WTC11 (cell line): Measurements from ENCODE around the gene ADARB2.

ENCODE experiments used
- CREM ChIP-seq: sonication (generic); formaldehyde crosslinking; IDR thresholded peaks from 2 replicates; pipeline ENCODE4 v1.8.1; 2022; ENCODE audit warnings: mild to moderate bottlenecking, missing genetic modification reagents, moderate library complexity
- SP1 ChIP-seq: sonication (generic); formaldehyde crosslinking; conservative IDR thresholded peaks from 2 replicates; pipeline ENCODE4 v1.8.1; 2022; ENCODE audit warnings: missing genetic modification reagents
- TEAD4 ChIP-seq: sonication (generic); formaldehyde crosslinking; IDR thresholded peaks from 2 replicates; pipeline ENCODE4 v1.8.0; 2022; ENCODE audit warnings: mild to moderate bottlenecking, missing genetic modification reagents
- TF ChIP-seq, protein P1 (sequence below): sonication (generic); formaldehyde crosslinking; IDR thresholded peaks from 2 replicates; pipeline ENCODE4 v1.8.1; 2022; ENCODE audit warnings: low read depth, mild to moderate bottlenecking, moderate library complexity, missing genetic modification reagents, borderline replicate concordance
- TF ChIP-seq, protein P2 (sequence below): sonication (generic); formaldehyde crosslinking; IDR thresholded peaks from 2 replicates; pipeline ENCODE4 v1.8.1; 2023; ENCODE audit warnings: mild to moderate bottlenecking, missing genetic modification reagents, moderate library complexity
- TF ChIP-seq, protein P3 (sequence below): fragments of 200-600 bp; IDR thresholded peaks from 2 replicates; pipeline ENCODE4 v1.8.0; 2022; ENCODE audit warnings: antibody characterized with exemption

DNA sequence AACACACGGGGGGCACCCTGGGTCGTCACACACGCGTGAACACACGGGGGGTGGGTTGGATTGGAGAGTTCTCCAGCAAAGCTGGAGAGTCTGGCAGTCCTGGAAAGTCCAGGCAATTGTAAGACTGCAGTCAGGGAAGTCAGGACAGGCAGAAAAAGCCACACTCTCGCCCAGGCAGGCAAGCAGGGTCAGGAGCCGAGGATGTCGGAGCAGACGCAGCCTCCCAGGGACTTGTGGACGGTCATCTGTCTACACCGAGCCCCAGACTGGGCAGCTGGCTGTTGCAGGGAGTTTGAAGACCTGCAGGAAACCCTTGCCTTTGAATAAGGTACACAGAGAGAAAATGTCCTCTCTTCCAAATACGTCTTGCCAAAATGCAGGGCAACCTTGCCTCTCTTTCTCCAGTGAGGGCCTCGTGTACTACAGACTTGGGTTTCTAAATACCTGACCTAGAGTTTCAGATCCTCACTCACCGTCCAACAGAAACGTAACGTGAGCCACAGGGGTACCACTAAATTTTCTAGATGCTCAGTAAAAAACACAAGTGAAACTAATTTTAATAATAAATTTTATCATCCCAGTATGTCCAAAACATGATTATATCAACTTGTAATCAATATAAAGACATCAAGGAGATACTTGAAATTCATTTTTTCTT, 176.7 kb downstream of the ADARB2 start:
- TF ChIP-seq CREM (CRISPR knock-in tag) (no peak), SP1 (CRISPR knock-in tag) (no peak), TEAD4 (CRISPR knock-in tag) (no peak)
- TF ChIP-seq, protein P1, sequence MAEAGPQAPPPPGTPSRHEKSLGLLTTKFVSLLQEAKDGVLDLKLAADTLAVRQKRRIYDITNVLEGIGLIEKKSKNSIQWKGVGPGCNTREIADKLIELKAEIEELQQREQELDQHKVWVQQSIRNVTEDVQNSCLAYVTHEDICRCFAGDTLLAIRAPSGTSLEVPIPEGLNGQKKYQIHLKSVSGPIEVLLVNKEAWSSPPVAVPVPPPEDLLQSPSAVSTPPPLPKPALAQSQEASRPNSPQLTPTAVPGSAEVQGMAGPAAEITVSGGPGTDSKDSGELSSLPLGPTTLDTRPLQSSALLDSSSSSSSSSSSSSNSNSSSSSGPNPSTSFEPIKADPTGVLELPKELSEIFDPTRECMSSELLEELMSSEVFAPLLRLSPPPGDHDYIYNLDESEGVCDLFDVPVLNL (CRISPR knock-in tag), result no peak
- TF ChIP-seq, protein P2, sequence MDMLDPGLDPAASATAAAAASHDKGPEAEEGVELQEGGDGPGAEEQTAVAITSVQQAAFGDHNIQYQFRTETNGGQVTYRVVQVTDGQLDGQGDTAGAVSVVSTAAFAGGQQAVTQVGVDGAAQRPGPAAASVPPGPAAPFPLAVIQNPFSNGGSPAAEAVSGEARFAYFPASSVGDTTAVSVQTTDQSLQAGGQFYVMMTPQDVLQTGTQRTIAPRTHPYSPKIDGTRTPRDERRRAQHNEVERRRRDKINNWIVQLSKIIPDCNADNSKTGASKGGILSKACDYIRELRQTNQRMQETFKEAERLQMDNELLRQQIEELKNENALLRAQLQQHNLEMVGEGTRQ (CRISPR knock-in tag), result no peak
- TF ChIP-seq, protein P3, sequence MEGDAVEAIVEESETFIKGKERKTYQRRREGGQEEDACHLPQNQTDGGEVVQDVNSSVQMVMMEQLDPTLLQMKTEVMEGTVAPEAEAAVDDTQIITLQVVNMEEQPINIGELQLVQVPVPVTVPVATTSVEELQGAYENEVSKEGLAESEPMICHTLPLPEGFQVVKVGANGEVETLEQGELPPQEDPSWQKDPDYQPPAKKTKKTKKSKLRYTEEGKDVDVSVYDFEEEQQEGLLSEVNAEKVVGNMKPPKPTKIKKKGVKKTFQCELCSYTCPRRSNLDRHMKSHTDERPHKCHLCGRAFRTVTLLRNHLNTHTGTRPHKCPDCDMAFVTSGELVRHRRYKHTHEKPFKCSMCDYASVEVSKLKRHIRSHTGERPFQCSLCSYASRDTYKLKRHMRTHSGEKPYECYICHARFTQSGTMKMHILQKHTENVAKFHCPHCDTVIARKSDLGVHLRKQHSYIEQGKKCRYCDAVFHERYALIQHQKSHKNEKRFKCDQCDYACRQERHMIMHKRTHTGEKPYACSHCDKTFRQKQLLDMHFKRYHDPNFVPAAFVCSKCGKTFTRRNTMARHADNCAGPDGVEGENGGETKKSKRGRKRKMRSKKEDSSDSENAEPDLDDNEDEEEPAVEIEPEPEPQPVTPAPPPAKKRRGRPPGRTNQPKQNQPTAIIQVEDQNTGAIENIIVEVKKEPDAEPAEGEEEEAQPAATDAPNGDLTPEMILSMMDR, result no peak
